ENCODE data around the gene PLEKHA1.

PLEKHA1 gene

GRCh38 chr10:122454603-122455080 lies 80.1 kb downstream of the PLEKHA1 start, which contains the start of gene ARMS2:
TSS of gene ARMS2 (plus strand) at chr10:122454653. CDS start at chr10:122454728, 75 bp downstream.
- TF ChIP-seq CTCF (IDR thresholded peaks at IDR 0.05; ENCODE audit: extremely low read depth, missing control alignments) = no peak
- no peak for DNase-seq (ENCODE audit: low spot score)

- TF ChIP-seq CTCF (IDR thresholded peaks at IDR 0.05; ENCODE audit: extremely low read depth, missing control alignments) = no peak
- DNase-seq (ENCODE audit: low spot score) = no peak
Observed at GRCh38 chr10:122455376-122456079, 81.0 kb downstream of the PLEKHA1 start.

- TF ChIP-seq CTCF (IDR thresholded peaks at IDR 0.05; ENCODE audit: extremely low read depth, missing control alignments) = no peak
- DNase-seq (ENCODE audit: low spot score) = no peak
Observed at GRCh38 chr10:122457934-122458333, 83.4 kb downstream of the PLEKHA1 start.

GRCh38 chr10:122458693-122459092 lies 84.2 kb downstream of the PLEKHA1 start:
- DNase-seq (ENCODE audit: low spot score) = no peak
- TF ChIP-seq CTCF (IDR thresholded peaks at IDR 0.05; ENCODE audit: extremely low read depth, missing control alignments) = no peak

GRCh38 chr10:122459561-122460273 lies 85.2 kb downstream of the PLEKHA1 start:
- TF ChIP-seq CTCF (IDR thresholded peaks at IDR 0.05; ENCODE audit: extremely low read depth, missing control alignments) = no peak
- DNase-seq (ENCODE audit: low spot score) = no peak

- no peak for DNase-seq (ENCODE audit: low spot score)
- TF ChIP-seq CTCF (IDR thresholded peaks at IDR 0.05; ENCODE audit: extremely low read depth, missing control alignments) = no peak
Observed at GRCh38 chr10:122460891-122461293, 86.4 kb downstream of the PLEKHA1 start.

GRCh38 chr10:122461367-122461728 lies 86.8 kb downstream of the PLEKHA1 start, which contains the start of gene HTRA1:
TSS of gene HTRA1 (plus strand) at chr10:122461553. CDS start at chr10:122461653, 100 bp downstream.
- DNase-seq (ENCODE audit: low spot score) = no peak
- TF ChIP-seq CTCF (IDR thresholded peaks at IDR 0.05; ENCODE audit: extremely low read depth, missing control alignments) = no peak

Data from GM20000 (cell line).